Tibial nerve (tissue), 3 donors: Measurements from ENCODE around the gene DEPP1.

Source experiments
- CTCF ChIP-seq, 5 experiments: fragments of 200-600 bp in 3 of 5; fragments of 450-650 bp in 2 of 5; sonication (generic) in 3 of 5; IDR thresholded peaks; one replicate each; pipeline ENCODE4 v1.5.1; 2016 to 2019; ENCODE audit warnings: antibody characterized with exemption in 5 of 5, mild to moderate bottlenecking in 3 of 5, moderate library complexity in 2 of 5
- POLR2A ChIP-seq, 2 donors: fragments of 450-650 bp; IDR thresholded peaks; one replicate each; pipeline ENCODE4 v1.6.1; 2017; ENCODE audit warnings: antibody characterized with exemption in 2 of 2, mild to moderate bottlenecking in 2 of 2, moderate library complexity in 2 of 2

GRCh38 chr10:44944354-44944753 is 34.3 kb downstream of the DEPP1 start:
- no peak for TF ChIP-seq CTCF (IDR thresholded peaks at IDR 0.05)
- no peak for TF ChIP-seq POLR2A (IDR thresholded peaks at IDR 0.05)
